B cell (primary cell): ENCODE data around the gene S100G. TPM values are rescaled to one million over a fixed set of nuclear protein-coding genes. Genes with fewer than 3 reads are reported as not detected.

Experiments used
- polyA plus RNA-seq: library from polyadenylated mRNA; depleted of rRNA; stranded (reverse); fragments of >200 nt; gene quantifications from 2 replicates; pipeline ENCODE4 v1.2.3, GENCODE V29; 2012
- small RNA-seq: library from RNA; depleted of rRNA; stranded (forward); fragments of <200 nt; gene quantifications from one replicate; pipeline ENCODE3, GENCODE V24; 2012; ENCODE audit warnings: low replicate concordance, low read depth; ENCODE audit not compliant: insufficient read length
- total RNA-seq, 2 donors: library from RNA; stranded (reverse); fragments of 120-200 nt in 1 of 2; gene quantifications; 1 replicate in 1 of 2; 2 replicates in 1 of 2; pipeline versions ENCODE4 v1.2.3 to v1.2.4, GENCODE V29; 2013 to 2022

Gene S100G
- total and polyA plus RNA-seq, 2 donors (not counting 1 experiment from before 2014, with no cell fraction given): not detected

Small RNA genes within 50 kb of the gene (small RNA-seq; reads per million reads assigned to genes)
- gene MIR548AM: not detected

Other genes starting within 250 kb of the S100G start
- 11.7 and 13.2 TPM in 2 replicates for gene CTPS2, start 62.5 kb downstream of the S100G start, total RNA-seq
- 2.5 and 2.8 TPM in 2 replicates for gene CTPS2, start 62.5 kb downstream of the S100G start, polyA plus RNA-seq
- 18.0 and 18.3 TPM in 2 replicates for gene SYAP1, start 69.5 kb downstream of the S100G start, total RNA-seq
- gene SYAP1, start 69.5 kb downstream of the S100G start, polyA plus RNA-seq: 3.5 and 6.7 TPM in 2 replicates
- gene TXLNG, start 136.3 kb downstream of the S100G start, total RNA-seq: 12.5 and 13.5 TPM in 2 replicates
- gene TXLNG, start 136.3 kb downstream of the S100G start, polyA plus RNA-seq: 13.1 and 19.5 TPM in 2 replicates
- 106 and 110 TPM in 2 replicates for gene RBBP7, start 220.2 kb downstream of the S100G start, total RNA-seq
- 74.6 and 107 TPM in 2 replicates for gene RBBP7, start 220.2 kb downstream of the S100G start, polyA plus RNA-seq